G401 (cell line): Measurements from ENCODE around the gene SSH3. TPM values are rescaled to one million over a fixed set of nuclear protein-coding genes. Genes with fewer than 3 reads are reported as not detected.
"Not testable (repeated sequence)": the region's sequence is repeated elsewhere in the genome, so short reads cannot be mapped to it uniquely, and the experiment has no call there.

Source experiments
- DNase-seq: peaks from one replicate; pipeline ENCODE4 v3.0.0-alpha.2; 2015; ENCODE audit warnings: low spot score
- in situ Hi-C: cut with HindIII; loops from 2 replicates; pipeline ENCODE4 v1.10.0; 2016; ENCODE audit warnings: low sequenced_read_pairs, mixed read lengths
- total RNA-seq: library from RNA; depleted of rRNA; stranded (reverse); fragments of >200 nt; shearing (Covaris generic); gene quantifications from 2 replicates; pipeline ENCODE4 v1.2.3, GENCODE V29; 2014; rRNA removed

SSH3 gene, protein sequence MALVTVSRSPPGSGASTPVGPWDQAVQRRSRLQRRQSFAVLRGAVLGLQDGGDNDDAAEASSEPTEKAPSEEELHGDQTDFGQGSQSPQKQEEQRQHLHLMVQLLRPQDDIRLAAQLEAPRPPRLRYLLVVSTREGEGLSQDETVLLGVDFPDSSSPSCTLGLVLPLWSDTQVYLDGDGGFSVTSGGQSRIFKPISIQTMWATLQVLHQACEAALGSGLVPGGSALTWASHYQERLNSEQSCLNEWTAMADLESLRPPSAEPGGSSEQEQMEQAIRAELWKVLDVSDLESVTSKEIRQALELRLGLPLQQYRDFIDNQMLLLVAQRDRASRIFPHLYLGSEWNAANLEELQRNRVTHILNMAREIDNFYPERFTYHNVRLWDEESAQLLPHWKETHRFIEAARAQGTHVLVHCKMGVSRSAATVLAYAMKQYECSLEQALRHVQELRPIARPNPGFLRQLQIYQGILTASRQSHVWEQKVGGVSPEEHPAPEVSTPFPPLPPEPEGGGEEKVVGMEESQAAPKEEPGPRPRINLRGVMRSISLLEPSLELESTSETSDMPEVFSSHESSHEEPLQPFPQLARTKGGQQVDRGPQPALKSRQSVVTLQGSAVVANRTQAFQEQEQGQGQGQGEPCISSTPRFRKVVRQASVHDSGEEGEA
- 1.5 and 1.8 TPM in 2 replicates for total RNA-seq

DNA sequence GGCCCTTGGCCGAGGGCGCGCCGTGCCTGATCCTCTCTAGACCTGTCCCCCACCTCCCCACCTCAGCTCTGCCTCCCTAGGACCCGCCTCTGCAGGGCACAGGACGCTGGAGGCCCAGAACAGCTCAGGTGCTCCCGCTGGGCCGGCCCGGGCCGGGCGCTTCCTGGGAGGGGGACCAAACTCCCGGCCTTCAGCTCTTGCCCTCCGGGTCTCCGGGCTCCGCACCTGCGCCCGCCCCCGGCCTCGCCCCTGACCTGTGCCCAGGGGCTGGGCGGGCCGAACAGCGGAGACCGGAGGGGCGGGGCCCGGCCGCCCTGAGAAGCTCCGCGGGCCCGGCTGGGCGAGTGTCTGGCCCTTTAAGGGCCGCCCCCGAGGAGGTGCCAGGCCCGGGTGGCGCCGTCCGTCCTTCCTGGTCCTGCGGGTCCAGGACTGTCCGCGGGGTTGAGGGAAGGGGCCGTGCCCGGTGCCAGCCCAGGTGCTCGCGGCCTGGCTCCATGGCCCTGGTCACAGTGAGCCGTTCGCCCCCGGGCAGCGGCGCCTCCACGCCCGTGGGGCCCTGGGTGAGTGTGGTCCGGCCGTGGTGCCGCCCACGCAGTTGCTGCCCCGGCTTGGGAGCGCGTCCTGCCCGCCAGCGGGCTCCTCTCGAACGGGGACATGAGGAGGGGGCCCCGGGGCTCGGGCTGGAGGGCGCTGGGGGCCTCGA, at the start of gene SSH3:
Gene SSH3, plus strand, starts transcription at position 399 of the 703 bp plus-strand sequence. Its CDS starts 96 bp downstream, at position 495.
- in situ Hi-C loops = no loop called here
- peak; percentile 84 for DNase-seq

DNA sequence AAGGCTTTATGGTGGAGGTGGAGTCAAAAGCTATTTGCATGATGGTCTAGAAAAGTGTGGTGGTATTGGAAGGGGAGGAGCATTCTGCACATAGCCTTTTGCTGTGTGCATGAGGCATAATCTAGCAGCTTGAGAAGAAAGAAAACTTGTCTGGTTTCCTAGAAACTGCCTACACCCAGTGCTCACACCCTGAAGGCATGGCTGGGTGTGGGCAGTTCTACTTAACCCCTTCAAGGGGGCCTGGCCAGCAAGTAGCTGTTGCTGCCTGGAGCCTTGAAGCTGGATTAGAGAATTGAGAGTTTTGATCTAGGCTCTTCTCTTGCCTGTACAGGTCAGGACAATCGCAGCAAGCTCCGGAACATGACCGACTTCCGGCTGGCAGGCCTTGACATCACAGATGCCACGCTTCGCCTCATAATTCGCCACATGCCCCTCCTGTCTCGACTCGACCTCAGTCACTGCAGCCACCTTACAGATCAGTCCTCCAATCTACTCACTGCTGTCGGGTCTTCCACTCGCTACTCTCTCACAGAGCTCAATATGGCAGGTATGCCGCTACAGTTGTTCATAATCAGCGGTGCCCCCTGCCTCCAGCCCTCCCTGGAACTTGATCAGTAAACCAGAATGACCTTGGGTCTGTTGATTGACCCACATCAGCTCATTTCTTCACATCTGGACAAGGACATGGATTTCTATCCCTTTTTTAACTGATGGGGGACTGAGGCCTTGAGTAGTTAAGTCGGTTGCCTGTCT, 49.3 kb upstream of the SSH3 start:
- in situ Hi-C loops = loop anchor here (10.0 kb wide), 1 partner anchor 61 kb away; no protein-coding TSS in a partner anchor
- no peak for DNase-seq

DNA sequence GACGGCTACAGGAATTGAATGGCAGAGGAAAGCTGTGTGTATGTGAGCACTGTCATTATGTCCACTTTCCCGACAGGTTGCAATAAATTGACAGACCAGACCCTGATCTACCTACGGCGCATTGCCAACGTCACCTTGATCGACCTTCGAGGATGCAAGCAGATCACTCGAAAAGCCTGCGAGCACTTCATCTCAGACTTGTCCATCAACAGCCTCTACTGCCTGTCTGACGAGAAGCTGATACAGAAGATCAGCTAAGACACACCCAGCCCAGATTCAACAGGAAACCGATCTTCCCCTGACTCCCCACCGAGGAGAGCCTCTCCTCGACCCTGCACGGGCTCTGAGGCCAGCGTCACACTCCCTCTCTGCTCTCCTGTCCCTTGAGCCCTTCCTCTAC, 48.5 kb upstream of the SSH3 start:
- DNase-seq = no peak
- in situ Hi-C loops = loop anchor here (10.0 kb wide), 1 partner anchor 60 kb away; no protein-coding TSS in a partner anchor

DNA sequence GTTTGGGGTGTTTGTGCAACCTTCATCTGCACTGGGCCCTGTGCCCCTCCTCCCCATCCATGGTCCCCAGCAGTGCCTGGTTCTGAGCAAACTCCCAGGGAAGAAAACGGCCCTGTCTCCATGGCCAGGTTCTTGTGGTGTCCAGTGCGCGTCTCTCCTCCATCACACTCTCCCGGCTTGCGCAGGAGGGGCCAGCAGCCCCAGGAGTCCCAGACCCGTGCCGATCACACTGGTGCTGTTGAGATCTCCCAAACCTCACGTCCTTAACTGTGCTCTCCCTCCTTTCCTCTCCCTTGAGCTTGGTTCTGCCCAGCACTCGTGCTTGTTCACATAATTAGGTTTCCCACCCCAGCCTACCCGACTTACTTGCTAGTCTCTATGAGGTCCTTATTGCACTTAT, 48.0 kb upstream of the SSH3 start:
- in situ Hi-C loops = loop anchor here (10.0 kb wide), 1 partner anchor 59 kb away; no protein-coding TSS in a partner anchor
- no peak for DNase-seq

DNA sequence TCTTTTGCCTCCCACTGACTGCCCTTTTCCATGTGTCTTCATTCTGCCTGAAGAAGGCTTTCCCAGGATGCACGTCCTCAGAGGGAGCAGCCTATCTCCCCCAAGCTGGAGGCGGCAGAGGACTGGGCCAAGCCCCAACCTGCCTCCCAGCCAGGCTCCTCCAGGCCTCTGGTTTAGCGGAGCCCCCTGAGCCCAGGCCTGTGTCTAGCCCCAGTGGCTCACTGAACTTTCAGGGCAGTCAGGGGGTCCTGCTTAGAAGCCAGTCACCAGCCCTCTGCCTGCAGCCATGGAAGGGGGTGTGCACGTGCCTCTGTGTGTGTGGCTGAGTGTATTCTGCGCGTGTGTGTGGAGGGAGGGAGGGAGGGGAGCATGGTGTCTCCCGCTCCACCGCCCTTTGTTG, 47.5 kb upstream of the SSH3 start:
- DNase-seq = no peak
- in situ Hi-C loops = loop anchor here (10.0 kb wide), 1 partner anchor 59 kb away; no protein-coding TSS in a partner anchor

DNA sequence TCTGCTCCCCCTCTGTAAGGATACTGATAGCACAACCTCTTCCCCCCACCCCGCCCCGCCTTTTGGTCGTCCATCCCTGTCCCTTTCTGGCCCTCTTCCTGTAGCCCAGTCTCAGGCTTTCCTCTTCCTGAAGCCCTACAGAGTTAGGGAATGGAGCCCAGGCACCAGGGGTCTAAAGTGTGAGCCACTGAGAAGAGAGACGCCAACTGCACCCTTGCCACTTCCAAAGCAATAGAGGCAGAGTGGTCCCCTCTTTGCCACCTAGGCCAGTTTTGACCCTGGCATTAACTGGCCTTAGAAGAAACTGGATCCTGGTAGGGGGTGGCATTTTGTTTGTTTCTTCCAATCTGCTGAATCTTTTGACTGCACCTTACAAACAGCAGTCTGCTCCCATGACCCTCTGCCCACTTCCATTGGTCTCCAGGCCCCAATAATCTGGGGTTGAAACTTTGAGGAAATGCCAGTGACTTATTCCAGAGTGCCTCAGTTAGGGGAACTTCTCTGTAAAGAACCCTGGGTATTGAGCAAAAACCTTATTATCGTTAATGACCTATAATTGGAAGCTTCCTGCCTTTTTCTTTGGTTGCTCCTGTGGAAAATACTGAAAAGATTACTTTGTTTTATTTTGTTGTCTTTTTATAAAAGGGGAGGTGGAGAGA, 46.7 kb upstream of the SSH3 start:
- no peak for DNase-seq
- in situ Hi-C loops = loop anchor here (10.0 kb wide), 1 partner anchor 58 kb away; no protein-coding TSS in a partner anchor

DNA sequence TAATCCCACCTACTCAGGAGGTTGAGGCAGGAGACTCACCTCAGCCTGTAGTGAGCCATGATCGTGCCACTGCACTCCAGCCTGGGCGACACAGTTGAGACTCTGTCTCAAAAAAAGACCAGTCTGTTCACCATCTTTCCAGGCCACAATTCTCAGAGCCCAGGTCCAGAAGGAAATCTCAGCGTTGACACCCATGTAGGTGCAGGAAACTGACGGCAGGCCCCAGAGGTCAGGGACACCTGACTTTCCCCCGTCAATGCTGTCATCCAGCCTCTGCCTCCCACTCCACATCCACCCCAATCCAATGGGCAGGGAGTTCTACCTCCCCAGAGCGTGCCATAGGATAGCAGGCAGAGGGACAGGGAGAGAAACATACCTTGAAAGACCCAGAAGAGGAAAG, 42.9 kb upstream of the SSH3 start:
- no peak for DNase-seq
- in situ Hi-C loops = no loop called here

DNA sequence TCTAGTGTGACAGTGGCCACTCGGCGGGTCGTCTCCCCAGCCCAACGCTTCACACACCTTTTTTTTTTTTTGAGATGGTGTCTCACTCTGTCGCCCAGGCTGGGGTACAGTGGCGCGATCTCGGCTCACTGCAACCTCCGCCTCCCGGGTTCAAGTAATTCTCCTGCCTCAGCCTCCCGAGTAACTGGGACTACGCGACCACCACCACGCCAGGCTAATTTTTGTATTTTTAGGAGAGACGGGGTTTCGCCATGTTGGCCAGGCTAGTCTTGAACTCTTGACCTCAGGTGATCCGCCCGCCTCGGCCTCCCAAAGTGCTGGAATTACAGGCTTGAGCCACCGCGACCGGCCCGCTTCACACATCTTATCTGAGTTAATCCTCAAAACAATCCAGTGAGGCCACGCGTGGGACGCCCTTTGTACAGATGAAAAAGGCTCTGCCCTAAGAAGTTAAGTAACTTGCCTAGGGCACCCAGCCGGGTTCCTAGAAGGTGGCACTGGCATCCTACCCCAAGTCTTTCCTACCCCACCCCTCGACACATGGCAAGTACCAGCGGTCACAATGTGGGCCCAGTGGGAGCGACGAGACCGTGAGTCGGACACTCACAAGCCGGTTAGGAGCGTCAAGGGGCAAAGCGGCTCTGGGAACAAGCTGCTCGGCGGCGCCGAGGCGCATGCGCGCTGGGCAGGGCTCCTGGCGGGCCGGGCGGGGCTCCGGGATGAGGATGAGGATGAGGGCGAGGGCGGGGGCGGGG, 42.3 kb upstream of the SSH3 start:
- DNase-seq = peak; percentile 73
- in situ Hi-C loops = not testable (repeated sequence)

DNA sequence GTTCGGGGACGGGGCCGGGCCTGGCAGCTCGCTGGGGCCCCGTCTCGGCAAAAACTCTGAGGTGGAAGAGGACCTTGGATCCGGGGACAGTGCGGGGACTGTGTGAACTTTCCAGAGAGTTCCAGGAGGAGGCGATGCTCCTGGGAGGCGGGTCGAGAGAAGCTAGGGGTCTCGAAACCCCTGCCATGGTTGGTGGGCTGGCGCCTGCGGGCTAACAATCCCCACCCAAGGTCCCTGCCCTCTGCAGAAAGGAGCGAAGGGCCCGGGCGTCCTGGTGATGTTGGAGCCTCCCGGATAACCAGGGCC, 41.7 kb upstream of the SSH3 start:
- in situ Hi-C loops = no loop called here
- DNase-seq = no peak

DNA sequence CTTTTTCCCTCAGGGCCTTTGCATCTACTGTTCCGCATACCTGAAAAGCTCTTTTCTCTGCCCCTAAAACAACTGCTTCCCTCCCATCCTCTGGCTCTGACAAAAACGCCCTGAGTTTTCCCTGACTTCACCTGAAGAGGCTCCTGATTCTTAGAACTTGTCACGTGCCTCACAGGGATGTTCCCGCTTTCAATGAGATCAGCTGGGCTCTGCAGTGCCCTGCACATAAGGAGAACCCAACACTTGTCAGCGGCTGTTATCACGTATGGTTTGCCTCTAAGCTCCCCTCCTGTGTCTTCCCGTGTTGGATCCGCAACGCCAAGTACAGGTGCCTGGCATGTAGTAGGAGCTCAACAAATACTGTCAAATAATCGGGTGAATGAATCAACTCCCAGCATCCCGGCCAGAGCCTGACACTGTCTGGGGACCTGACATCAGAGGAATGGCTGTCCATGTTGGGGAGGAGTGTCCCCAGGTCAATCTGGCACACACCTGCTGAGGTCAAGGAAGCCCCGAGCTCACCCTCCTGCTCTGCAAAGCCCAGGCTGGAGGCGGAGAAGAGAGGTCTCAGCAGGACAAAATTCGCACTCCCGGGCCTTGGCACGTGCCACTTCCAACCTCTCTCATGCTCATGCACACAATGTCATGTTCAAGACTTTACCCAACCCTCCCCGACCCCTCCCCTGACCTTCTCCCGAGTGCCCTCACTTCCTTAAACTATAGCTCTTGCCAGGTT, 41.2 kb upstream of the SSH3 start:
- peak; percentile 67 for DNase-seq
- in situ Hi-C loops = no loop called here

DNA sequence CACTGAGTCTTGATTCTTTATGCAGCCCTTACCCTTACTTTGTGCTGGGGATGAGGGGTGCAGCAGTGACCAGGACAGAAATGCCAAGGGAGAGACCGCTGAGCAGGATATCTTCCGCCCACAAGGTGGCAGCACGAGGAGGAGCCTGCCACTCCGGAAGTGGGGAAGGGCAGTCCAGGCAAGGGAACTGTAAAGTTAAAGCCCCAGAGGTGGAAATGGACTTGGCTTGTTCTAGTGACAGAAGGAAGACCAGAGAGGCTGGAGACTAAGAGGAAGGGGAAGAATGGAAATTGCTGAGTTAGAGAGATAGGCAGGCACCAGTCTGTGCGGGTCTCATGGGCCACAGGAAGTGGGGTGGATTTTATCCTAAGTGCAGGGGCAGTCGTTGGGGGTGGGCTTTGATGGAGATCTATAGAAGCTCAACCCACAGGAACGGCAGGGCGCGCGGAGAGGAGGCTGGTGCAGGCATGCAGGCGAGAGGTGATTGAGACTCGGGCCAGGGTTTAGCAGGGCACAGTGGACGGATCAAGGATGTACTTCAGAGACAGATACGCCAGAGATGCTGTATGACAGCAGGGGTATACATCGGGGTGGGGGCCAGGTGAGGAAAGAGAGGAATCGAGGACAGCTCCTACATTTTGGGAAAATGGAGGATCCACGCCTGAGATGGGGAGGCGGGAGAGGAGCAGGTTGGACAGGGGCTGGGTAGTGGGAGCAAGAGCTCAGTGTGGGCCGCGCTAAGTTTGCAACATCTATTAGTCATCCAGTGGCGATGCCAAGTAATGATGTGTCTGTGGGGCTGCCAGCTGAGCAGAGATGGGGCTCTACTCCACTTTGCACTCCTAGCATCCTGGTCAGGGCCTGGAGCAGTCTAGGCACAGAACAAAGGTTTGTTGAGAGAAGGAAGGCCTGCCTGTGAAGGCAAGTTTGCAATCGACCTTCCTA, 40.3 kb upstream of the SSH3 start:
- peak; percentile 82 for DNase-seq
- in situ Hi-C loops = no loop called here

DNA sequence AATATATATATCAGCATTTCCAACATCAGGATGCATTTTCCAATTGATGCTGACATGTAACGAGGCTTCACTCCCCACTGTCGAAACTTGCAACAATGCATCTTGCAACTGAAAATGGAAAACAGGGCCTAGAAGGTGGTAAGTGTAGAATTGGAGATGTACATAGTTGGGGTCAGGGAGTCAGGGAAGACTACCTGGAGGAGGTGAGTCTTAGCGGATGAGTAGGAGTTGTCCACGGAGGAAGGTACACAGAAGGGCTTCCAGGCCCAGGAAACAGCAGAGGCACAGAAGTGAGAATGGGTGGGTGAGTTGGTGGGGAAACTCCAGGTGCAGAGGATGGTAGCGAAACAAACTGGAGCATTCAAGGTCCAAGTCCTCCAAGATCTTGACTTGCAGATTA, 39.1 kb upstream of the SSH3 start:
- no peak for DNase-seq
- in situ Hi-C loops = no loop called here

DNA sequence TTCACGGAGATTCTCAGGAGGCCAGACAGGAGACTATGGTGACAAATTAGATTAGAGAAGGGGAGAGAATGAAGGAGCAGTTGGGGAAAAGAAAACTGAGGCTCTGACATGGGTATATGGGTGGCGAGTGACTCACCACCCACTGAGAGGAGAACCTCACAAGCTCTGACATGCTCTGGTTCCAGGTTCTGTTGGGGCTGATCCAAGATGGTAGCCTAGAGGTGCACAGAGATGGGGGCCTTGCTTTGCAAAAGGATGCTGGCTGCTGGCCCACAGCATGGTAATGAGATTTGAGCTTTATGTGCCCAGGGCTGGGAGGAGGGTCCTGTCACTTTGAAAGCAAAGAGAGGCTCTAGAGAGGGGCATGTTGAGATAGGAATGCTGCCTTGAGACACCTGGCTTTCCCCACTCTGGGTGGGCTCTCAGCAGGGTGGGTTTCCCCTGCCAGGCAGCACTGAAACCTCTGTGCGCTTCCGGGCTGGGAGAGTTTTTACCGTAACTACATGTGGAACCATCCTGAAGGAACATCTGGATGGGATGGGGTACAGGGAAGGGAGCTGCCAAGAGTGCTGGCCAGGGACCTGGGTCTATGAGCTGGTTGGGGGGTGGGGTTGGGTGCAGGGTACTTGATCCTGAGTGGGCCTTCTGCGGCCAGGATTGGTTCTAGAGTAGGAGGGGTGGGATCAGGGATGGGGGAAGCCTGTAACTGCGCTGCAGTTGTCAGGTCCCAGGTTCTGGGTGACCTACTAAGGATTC, 38.3 kb upstream of the SSH3 start:
- no peak for DNase-seq
- in situ Hi-C loops = no loop called here

DNA sequence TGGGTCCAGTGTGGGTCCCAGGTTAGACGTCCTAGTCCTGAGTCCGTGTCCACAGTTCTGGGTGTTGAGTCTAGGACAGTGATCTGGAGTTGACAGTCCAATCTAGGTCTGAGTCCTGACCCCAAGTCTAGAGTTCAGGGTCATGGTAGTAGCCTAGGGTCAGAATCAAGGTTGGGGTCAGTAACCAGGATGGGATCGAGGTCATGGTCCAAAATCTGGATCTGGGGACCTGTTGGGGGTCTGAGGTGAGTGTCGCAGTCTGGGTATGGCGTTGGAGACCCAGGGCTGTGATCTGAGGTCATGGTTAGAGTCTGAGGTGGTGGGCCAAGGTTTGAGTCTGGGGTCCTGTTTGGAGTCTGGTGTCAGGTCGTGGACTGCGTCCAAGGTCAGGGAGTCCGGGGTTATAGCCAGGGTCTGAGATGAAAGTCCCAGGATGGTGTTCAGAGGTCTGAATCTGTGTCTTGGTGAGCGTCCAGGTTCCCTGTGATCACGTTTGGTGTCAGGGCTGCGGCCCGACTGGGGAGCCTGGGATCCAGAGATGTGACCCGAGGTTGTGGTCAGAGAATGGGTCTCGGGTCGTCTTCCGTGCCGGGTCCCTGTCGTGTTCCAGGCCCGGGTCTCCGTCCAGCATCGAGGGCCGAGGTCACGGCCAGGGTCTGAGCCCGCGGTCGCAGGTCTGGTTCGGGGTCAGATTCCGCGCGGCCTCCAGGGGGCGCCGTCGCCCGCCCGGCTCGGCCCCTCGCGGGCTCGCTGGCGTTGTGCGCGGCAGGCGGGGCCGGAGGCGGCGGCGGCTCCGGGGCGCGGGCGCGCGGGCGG, 37.5 kb upstream of the SSH3 start:
- DNase-seq = peak; percentile 62
- in situ Hi-C loops = no loop called here
